Neural cell (in vitro differentiated cells): ENCODE results near the gene INPP5A. TPM values are rescaled to one million over a fixed set of nuclear protein-coding genes. Genes with fewer than 3 reads are reported as not detected.

ENCODE experiments used
- H2AFZ ChIP-seq: fragments of 200-600, 300-800 bp; sonication (generic), shearing (Covaris generic); 2 replicates; pipeline ENCODE4 v1.6.0; 2014; ENCODE audit warnings: low read depth, mild to moderate bottlenecking, antibody characterized with exemption, low read length, moderate library complexity
- H3F3A ChIP-seq: fragments of 200-600 bp; shearing (Covaris generic); 2 replicates; pipeline ENCODE4 v1.6.1; 2016; ENCODE audit warnings: mild to moderate bottlenecking, moderate library complexity, mixed read lengths, antibody characterized with exemption, low read length; ENCODE audit not compliant: insufficient read depth, poor library complexity, severe bottlenecking
- H3K27ac ChIP-seq: fragments of 200-600, 300-800 bp; sonication (generic), shearing (Covaris generic); 2 replicates; pipeline ENCODE4 v1.5.1; 2014; ENCODE audit warnings: mild to moderate bottlenecking, low read length, moderate library complexity
- H3K27me3 ChIP-seq: fragments of 300-800, 200-600 bp; sonication (generic), shearing (Covaris generic); 2 replicates; pipeline ENCODE4 v1.6.0; 2014; ENCODE audit warnings: mild to moderate bottlenecking, low read depth, low read length, moderate library complexity; ENCODE audit not compliant: insufficient read depth
- H3K36me3 ChIP-seq: fragments of 300-800, 200-600 bp; sonication (generic), shearing (Covaris generic); 2 replicates; pipeline ENCODE4 v1.5.1; 2014; ENCODE audit warnings: mild to moderate bottlenecking, antibody characterized with exemption, low read length, moderate library complexity; ENCODE audit not compliant: insufficient read depth
- H3K4me2 ChIP-seq: fragments of 300-800, 200-600 bp; sonication (generic), shearing (Covaris generic); 2 replicates; pipeline ENCODE4 v1.6.0; 2014; ENCODE audit warnings: mild to moderate bottlenecking, low read length
- H3K4me3 ChIP-seq: fragments of 300-800, 200-600 bp; sonication (generic), shearing (Covaris generic); 2 replicates; pipeline ENCODE4 v1.5.1; 2014; ENCODE audit warnings: mild to moderate bottlenecking, low read length, moderate library complexity
- H3K79me2 ChIP-seq: fragments of 200-600 bp; shearing (Covaris generic); replicated peaks from 2 replicates; pipeline ENCODE4 v1.6.0; 2014; ENCODE audit warnings: mild to moderate bottlenecking, low read length, moderate library complexity; ENCODE audit not compliant: insufficient read depth
- H3K9ac ChIP-seq: fragments of 300-800, 200-600 bp; sonication (generic), shearing (Covaris generic); 2 replicates; pipeline ENCODE4 v1.6.1; 2016; ENCODE audit warnings: mild to moderate bottlenecking, low read length, mixed read lengths
- H3K9me2 ChIP-seq: fragments of 200-600 bp; shearing (Covaris generic); 2 replicates; pipeline ENCODE4 v1.6.1; 2016; ENCODE audit warnings: mild to moderate bottlenecking, low read length, mixed read lengths; ENCODE audit not compliant: insufficient read depth
- H3K9me3 ChIP-seq: fragments of 200-600, 300-800 bp; sonication (generic), shearing (Covaris generic); 2 replicates; pipeline ENCODE4 v1.6.1; 2016; ENCODE audit warnings: mild to moderate bottlenecking, mixed run types, low read length, moderate library complexity, mixed read lengths
- H4K20me1 ChIP-seq: fragments of 200-600 bp; shearing (Covaris generic); 2 replicates; pipeline ENCODE4 v1.6.1; 2016; ENCODE audit warnings: mild to moderate bottlenecking, mixed run types; ENCODE audit not compliant: insufficient read depth
- CTCF ChIP-seq: fragments of 450-650 bp; IDR thresholded peaks from 2 replicates; pipeline ENCODE4 v1.5.1; 2014; ENCODE audit warnings: antibody characterized with exemption, mild to moderate bottlenecking, moderate library complexity; ENCODE audit not compliant: poor library complexity, severe bottlenecking
- EP300 ChIP-seq: fragments of 450-650 bp; conservative IDR thresholded peaks from 2 replicates; pipeline ENCODE4 v1.6.1; 2014; ENCODE audit warnings: antibody characterized with exemption, mild to moderate bottlenecking, moderate library complexity; ENCODE audit not compliant: poor library complexity, severe bottlenecking
- EZH2 ChIP-seq: fragments of 200-600, 300-800 bp; shearing (Covaris generic), sonication (generic); IDR thresholded peaks from 2 replicates; pipeline ENCODE4 v1.6.1; 2014; ENCODE audit warnings: antibody characterized with exemption, low read length, borderline replicate concordance, mild to moderate bottlenecking; ENCODE audit not compliant: insufficient read depth, poor library complexity, severe bottlenecking
- MXI1 ChIP-seq: fragments of 450-650 bp; conservative IDR thresholded peaks from 2 replicates; pipeline ENCODE4 v1.6.1; 2014; ENCODE audit warnings: antibody characterized with exemption, mild to moderate bottlenecking; ENCODE audit not compliant: poor library complexity, severe bottlenecking
- POLR2AphosphoS5 ChIP-seq: IDR thresholded peaks from 2 replicates; pipeline ENCODE4 v1.6.1; 2012
- RAD21 ChIP-seq: fragments of 450-650 bp; conservative IDR thresholded peaks from 2 replicates; pipeline ENCODE4 v1.6.1; 2014; ENCODE audit warnings: antibody characterized with exemption, mild to moderate bottlenecking, moderate library complexity
- SMC3 ChIP-seq: fragments of 450-650 bp; conservative IDR thresholded peaks from 2 replicates; pipeline ENCODE4 v1.6.1; 2014; ENCODE audit warnings: antibody characterized with exemption, mild to moderate bottlenecking, moderate library complexity; ENCODE audit not compliant: poor library complexity
- TAF1 ChIP-seq: IDR thresholded peaks from 2 replicates; pipeline ENCODE4 v1.6.1; 2012; ENCODE audit warnings: low read depth
- polyA plus RNA-seq: library from polyadenylated mRNA; depleted of rRNA; stranded (reverse); fragments of >200 nt; gene quantifications from 2 replicates; pipeline ENCODE4 v1.2.3, GENCODE V29; 2014
- TF ChIP-seq, protein P1 (sequence below): IDR thresholded peaks from 2 replicates; pipeline ENCODE4 v1.6.1; 2012; ENCODE audit warnings: borderline replicate concordance

INPP5A gene
- polyA plus RNA-seq, 1 donor from 2014 or later, result 48.8 TPM

- Histone ChIP-seq H3K4me2 (no peak overlapping the region), H3K27ac (no peak overlapping the region), H3K27me3 (no peaks in the 10 kb centered on the region), H3K4me3 (no peak overlapping the region), H3K9ac (no peak overlapping the region), H3K9me3 (peaks cover 4% of the 10 kb centered on the region), H4K20me1 (no peaks in the 10 kb centered on the region), H2AFZ (no peak overlapping the region), H3K36me3 (no peaks in the 10 kb centered on the region), H3K9me2 (no peaks in the 10 kb centered on the region), H3K79me2 (no peaks in the 10 kb centered on the region), H3F3A (no peaks in the 10 kb centered on the region)
- TF ChIP-seq CTCF (no peak), POLR2AphosphoS5 (no peak), SMC3 (no peak), EZH2 (no peak), MXI1 (no peak), EP300 (no peak), TAF1 (no peak), RAD21 (no peak)
- TF ChIP-seq, protein P1, sequence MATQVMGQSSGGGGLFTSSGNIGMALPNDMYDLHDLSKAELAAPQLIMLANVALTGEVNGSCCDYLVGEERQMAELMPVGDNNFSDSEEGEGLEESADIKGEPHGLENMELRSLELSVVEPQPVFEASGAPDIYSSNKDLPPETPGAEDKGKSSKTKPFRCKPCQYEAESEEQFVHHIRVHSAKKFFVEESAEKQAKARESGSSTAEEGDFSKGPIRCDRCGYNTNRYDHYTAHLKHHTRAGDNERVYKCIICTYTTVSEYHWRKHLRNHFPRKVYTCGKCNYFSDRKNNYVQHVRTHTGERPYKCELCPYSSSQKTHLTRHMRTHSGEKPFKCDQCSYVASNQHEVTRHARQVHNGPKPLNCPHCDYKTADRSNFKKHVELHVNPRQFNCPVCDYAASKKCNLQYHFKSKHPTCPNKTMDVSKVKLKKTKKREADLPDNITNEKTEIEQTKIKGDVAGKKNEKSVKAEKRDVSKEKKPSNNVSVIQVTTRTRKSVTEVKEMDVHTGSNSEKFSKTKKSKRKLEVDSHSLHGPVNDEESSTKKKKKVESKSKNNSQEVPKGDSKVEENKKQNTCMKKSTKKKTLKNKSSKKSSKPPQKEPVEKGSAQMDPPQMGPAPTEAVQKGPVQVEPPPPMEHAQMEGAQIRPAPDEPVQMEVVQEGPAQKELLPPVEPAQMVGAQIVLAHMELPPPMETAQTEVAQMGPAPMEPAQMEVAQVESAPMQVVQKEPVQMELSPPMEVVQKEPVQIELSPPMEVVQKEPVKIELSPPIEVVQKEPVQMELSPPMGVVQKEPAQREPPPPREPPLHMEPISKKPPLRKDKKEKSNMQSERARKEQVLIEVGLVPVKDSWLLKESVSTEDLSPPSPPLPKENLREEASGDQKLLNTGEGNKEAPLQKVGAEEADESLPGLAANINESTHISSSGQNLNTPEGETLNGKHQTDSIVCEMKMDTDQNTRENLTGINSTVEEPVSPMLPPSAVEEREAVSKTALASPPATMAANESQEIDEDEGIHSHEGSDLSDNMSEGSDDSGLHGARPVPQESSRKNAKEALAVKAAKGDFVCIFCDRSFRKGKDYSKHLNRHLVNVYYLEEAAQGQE, result no peak
These were observed 269.0 kb downstream of the INPP5A start for GRCh38 chr10:132806561-132807003.

GRCh38 chr10:132807621-132808049, 270.0 kb downstream of the INPP5A start:
- no peaks in the 10 kb centered on the region for H3K36me3 ChIP-seq
- no peak overlapping the region for H3K27ac ChIP-seq
- H4K20me1 ChIP-seq, result no peaks in the 10 kb centered on the region
- H3K9me3 ChIP-seq, result no peaks in the 10 kb centered on the region
- no peaks in the 10 kb centered on the region for H3K9me2 ChIP-seq
- H3F3A ChIP-seq, result no peaks in the 10 kb centered on the region
- no peaks in the 10 kb centered on the region for H3K27me3 ChIP-seq
- H3K4me2 ChIP-seq, result no peak overlapping the region
- no peak for TF ChIP-seq RAD21
- TF ChIP-seq, protein P1, result no peak
- no peak for TF ChIP-seq MXI1
- no peak for TF ChIP-seq EZH2
- no peak for TF ChIP-seq CTCF
- no peak for TF ChIP-seq EP300
- no peak for TF ChIP-seq POLR2AphosphoS5
- TF ChIP-seq SMC3, result no peak
- no peak for TF ChIP-seq TAF1
- no peak overlapping the region for H2AFZ ChIP-seq
- no peak overlapping the region for H3K9ac ChIP-seq
- no peak overlapping the region for H3K4me3 ChIP-seq
- no peaks in the 10 kb centered on the region for H3K79me2 ChIP-seq
